HG03103 (cell line): ENCODE data around the gene RHBDL2.
"Not testable (repeated sequence)": the region's sequence is repeated elsewhere in the genome, so short reads cannot be mapped to it uniquely, and the experiment has no call there.

Experiments used
- ATAC-seq: cut with Tn5 transposase; IDR thresholded peaks from one replicate; pipeline ENCODE4 v1.9.1; 2021; ENCODE audit warnings: low read depth; ENCODE audit not compliant: unreplicated experiment

The RHBDL2 gene

GRCh38 chr1:38941527-38942019 lies at the start of gene RHBDL2:
RHBDL2 (minus strand) TSS chr1:38941830; CDS start chr1:38919212, 22,618 bp downstream.
- no peak for ATAC-seq

- ATAC-seq, result peak; percentile 79
Observed at GRCh38 chr1:38990738-38991637, 49.4 kb upstream of the RHBDL2 start, which contains the start of gene AKIRIN1. AKIRIN1 (plus strand) TSS chr1:38991276; CDS start chr1:38991381, 105 bp downstream.

GRCh38 chr1:38990386-38990737 lies 48.7 kb upstream of the RHBDL2 start:
- ATAC-seq, result no peak

- ATAC-seq, result no peak
Observed at GRCh38 chr1:38989979-38990378, 48.3 kb upstream of the RHBDL2 start.

- not testable (repeated sequence) for ATAC-seq
Observed at GRCh38 chr1:38979380-38979779, 37.8 kb upstream of the RHBDL2 start.

GRCh38 chr1:38978245-38978542 lies 36.6 kb upstream of the RHBDL2 start:
- ATAC-seq, result not testable (repeated sequence)

GRCh38 chr1:38977399-38978244 lies 36.0 kb upstream of the RHBDL2 start:
- not testable (repeated sequence) for ATAC-seq

- ATAC-seq, result no peak
Observed at GRCh38 chr1:38973659-38974437, 32.2 kb upstream of the RHBDL2 start.

GRCh38 chr1:38973145-38973544 lies 31.5 kb upstream of the RHBDL2 start:
- ATAC-seq, result not testable (repeated sequence)

GRCh38 chr1:38964140-38964548 lies 22.5 kb upstream of the RHBDL2 start:
- ATAC-seq, result no peak

- ATAC-seq, result no peak
Observed at GRCh38 chr1:38962560-38962959, 20.9 kb upstream of the RHBDL2 start.

- ATAC-seq, result no peak
Observed at GRCh38 chr1:38962113-38962512, 20.5 kb upstream of the RHBDL2 start.

GRCh38 chr1:38958967-38959366 lies 17.3 kb upstream of the RHBDL2 start:
- ATAC-seq, result no peak

GRCh38 chr1:38953433-38953860 lies 11.8 kb upstream of the RHBDL2 start:
- no peak for ATAC-seq

GRCh38 chr1:38950553-38950952 lies 8.9 kb upstream of the RHBDL2 start:
- ATAC-seq, result no peak

GRCh38 chr1:38944547-38944946 lies 2.9 kb upstream of the RHBDL2 start:
- ATAC-seq, result no peak

GRCh38 chr1:38942664-38943428 lies 1.2 kb upstream of the RHBDL2 start:
- ATAC-seq, result no peak

- ATAC-seq, result no peak
Observed at GRCh38 chr1:38941093-38941492, 537 bp downstream of the RHBDL2 start.

GRCh38 chr1:38940339-38941047 lies 1.1 kb downstream of the RHBDL2 start:
- ATAC-seq, result no peak
